Liver (tissue), 3 donors: ENCODE measurements around the gene APOBEC3G.

Experiments
- CTCF ChIP-seq: fragments of 150-350 bp; IDR thresholded peaks from 2 replicates; pipeline ENCODE4 v1.5.1; 2017; ENCODE audit warnings: improper control_type of control experiment, low read depth, low read length; ENCODE audit not compliant: missing input control
- FOXA1 ChIP-seq: IDR thresholded peaks from 2 replicates; pipeline ENCODE4 v1.6.1; 2016; ENCODE audit warnings: antibody characterized with exemption
- GABPA ChIP-seq, 2 donors: IDR thresholded peaks in 1 of 2; conservative IDR thresholded peaks in 1 of 2; 2 replicates each; pipeline ENCODE4 v1.6.1; 2016; ENCODE audit warnings: antibody characterized with exemption in 2 of 2, mild to moderate bottlenecking in 1 of 2, moderate library complexity in 1 of 2
- MAX ChIP-seq: IDR thresholded peaks from 2 replicates; pipeline ENCODE4 v1.6.1; 2016; ENCODE audit warnings: antibody characterized with exemption
- SP1 ChIP-seq: IDR thresholded peaks from 2 replicates; pipeline ENCODE4 v1.6.1; 2018; ENCODE audit warnings: antibody characterized with exemption, mild to moderate bottlenecking
- donor health status: healthy.
- donor health status: healthy.

- no peak for TF ChIP-seq CTCF
- TF ChIP-seq FOXA1: no peak
- TF ChIP-seq SP1: no peak
- TF ChIP-seq GABPA (IDR thresholded peaks at IDR 0.05 in 1 of 2, conservative IDR thresholded peaks at IDR 0.05 in 1 of 2): no peak
- TF ChIP-seq MAX: no peak
Measured at GRCh38 chr22:39134366-39135091, 57.5 kb downstream of the APOBEC3G start.
